AG04450 (cell line): Measurements from ENCODE around the gene ARFGEF3. TPM values are rescaled to one million over a fixed set of nuclear protein-coding genes. Genes with fewer than 3 reads are reported as not detected.

Source experiments
- CTCF ChIA-PET: fragments of 300-600, 350-600 bp; formaldehyde crosslinking; extraction: SDS; loops from one replicate; lab custom pipeline; 2022; ENCODE audit warnings: antibody characterized with exemption, inconsistent platforms; lab: Charles Lee
- POLR2A ChIA-PET: fragments of 350-600 bp; formaldehyde crosslinking; extraction: SDS; loops from one replicate; lab custom pipeline; 2021; ENCODE audit warnings: antibody characterized with exemption, inconsistent platforms; lab: Yijun Ruan, JAX
- DNase-seq: peaks from one replicate; pipeline ENCODE4 v3.0.0-alpha.2; 2011; ENCODE audit warnings: low read depth, low spot score
- H3K27ac ChIP-seq: one replicate; pipeline ENCODE4 v1.5.1; 2012; ENCODE audit warnings: low read depth, low read length, control low read depth
- H3K27me3 ChIP-seq: one replicate; pipeline ENCODE4 v1.6.0; 2012; ENCODE audit warnings: low read length; ENCODE audit not compliant: control insufficient read depth, insufficient read depth
- H3K4me3 ChIP-seq: 2 replicates; pipeline ENCODE4 v1.5.1; 2011; ENCODE audit warnings: mild to moderate bottlenecking, low read depth, low read length, control low read depth
- H3K9me3 ChIP-seq: 2 replicates; pipeline ENCODE4 v1.5.1; 2012; ENCODE audit warnings: low read length; ENCODE audit not compliant: control insufficient read depth, insufficient read depth
- polyA plus RNA-seq: library from polyadenylated mRNA; depleted of rRNA; stranded (reverse); fragments of >200 nt; gene quantifications from 2 replicates; pipeline ENCODE4 v1.2.3, GENCODE V29; 2011
- TF ChIP-seq, protein P1 (sequence below): IDR thresholded peaks from 2 replicates; pipeline ENCODE4 v1.5.1; 2011; ENCODE audit warnings: low read depth, low read length, control low read depth, inconsistent platforms

ARFGEF3 gene
- polyA plus RNA-seq, 1 experiment: 0.02 TPM

DNA sequence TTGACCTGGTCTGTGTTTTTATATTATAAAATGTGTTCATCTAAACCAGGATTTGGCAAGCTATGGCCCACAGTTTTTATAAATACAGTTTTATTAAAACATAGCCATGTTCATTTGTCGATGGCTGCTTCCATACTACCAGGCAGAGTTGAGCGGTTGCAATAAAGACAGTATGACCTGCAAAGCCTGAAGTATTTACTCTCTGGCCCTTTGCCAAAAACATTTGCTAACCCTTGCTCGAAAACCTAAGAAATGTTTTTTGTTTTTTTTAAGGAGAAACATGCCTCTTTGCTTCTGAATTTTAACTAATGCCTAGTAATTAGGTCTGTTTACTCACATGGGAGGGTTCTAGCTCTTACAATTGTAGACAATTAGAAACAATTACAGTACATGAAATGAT lies 148.6 kb downstream of the ARFGEF3 start:
- H3K9me3 ChIP-seq: no peaks in the 10 kb centered on the region
- CTCF ChIA-PET: no interaction called here
- peaks cover 6% of the 10 kb centered on the region for H3K27me3 ChIP-seq
- POLR2A ChIA-PET: no interaction called here
- DNase-seq: no peak
- TF ChIP-seq, protein P1, sequence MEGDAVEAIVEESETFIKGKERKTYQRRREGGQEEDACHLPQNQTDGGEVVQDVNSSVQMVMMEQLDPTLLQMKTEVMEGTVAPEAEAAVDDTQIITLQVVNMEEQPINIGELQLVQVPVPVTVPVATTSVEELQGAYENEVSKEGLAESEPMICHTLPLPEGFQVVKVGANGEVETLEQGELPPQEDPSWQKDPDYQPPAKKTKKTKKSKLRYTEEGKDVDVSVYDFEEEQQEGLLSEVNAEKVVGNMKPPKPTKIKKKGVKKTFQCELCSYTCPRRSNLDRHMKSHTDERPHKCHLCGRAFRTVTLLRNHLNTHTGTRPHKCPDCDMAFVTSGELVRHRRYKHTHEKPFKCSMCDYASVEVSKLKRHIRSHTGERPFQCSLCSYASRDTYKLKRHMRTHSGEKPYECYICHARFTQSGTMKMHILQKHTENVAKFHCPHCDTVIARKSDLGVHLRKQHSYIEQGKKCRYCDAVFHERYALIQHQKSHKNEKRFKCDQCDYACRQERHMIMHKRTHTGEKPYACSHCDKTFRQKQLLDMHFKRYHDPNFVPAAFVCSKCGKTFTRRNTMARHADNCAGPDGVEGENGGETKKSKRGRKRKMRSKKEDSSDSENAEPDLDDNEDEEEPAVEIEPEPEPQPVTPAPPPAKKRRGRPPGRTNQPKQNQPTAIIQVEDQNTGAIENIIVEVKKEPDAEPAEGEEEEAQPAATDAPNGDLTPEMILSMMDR: no peak
- H3K4me3 ChIP-seq: no peak overlapping the region
- no peak overlapping the region for H3K27ac ChIP-seq

DNA sequence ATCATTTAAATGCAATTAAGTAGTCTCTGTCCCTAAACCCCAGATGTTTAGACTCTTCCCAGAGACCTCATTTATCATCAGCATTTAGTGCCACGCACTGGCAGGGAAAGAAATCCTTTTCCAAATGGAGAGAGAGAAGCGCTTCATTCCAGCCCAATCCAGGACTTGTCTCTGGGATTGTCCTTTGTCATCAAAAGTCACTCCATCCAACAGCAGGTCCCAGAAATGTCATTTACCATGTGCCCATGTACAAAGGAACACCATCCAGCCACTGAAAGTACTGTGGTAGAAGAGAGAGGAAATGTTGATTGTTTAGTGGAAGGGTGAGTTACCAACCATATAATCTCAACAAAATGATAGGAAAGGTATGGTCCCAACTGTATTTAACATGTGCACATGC lies 149.1 kb downstream of the ARFGEF3 start:
- H3K4me3 ChIP-seq: no peak overlapping the region
- POLR2A ChIA-PET: no interaction called here
- TF ChIP-seq, protein P1: no peak
- DNase-seq: no peak
- H3K27me3 ChIP-seq: peaks cover 6% of the 10 kb centered on the region
- no peaks in the 10 kb centered on the region for H3K9me3 ChIP-seq
- H3K27ac ChIP-seq: no peak overlapping the region
- CTCF ChIA-PET: no interaction called here

DNA sequence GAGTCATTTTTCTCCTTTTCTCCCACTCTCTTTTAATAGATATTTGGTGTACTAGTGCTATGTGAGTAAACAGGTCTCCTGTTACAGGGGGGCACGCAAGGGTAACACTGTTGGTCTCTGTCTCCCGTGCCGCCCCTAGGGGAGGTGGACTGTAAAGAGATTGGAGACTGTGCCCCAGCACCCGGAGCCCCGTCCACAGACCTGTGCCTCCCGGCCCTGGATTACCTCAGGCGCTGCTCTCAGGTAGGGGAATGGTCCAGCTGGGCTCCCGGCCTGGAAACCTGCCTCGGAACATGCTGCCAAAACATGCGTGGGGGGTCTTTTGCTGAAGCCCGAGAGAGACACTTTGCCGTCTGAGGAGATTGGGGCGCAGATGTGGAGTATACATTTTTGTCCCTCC lies 149.5 kb downstream of the ARFGEF3 start:
- CTCF ChIA-PET: no interaction called here

DNA sequence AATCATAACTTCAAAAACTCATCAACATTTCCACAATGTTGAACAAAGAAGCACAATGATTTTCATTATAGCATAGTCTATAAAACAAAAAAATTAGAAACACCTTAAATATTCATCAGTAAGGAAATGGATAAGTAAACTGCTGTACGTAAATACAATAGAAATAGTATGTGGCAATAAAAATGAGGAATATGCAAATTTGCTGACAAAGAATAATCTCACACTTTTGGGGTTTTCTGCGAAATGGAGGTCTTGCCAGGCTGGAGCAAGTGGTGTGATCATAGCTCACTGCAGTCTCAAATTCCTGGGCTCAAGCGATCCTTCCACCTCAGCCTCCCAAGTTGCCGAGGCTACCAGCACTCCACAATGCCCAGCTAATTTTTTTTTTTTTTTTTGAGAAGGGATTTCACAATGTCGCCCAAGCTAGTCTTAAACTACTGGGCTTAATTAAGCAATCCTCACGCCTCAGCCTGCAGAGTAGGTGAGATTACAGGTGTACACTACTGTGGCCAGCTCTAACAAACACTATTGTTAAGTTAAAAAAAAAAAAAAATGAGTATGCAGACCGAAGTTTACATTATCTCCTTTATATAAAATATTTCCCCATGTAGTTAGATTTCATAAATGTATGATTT lies 157.1 kb downstream of the ARFGEF3 start:
- Histone ChIP-seq H3K9me3 (no peaks in the 10 kb centered on the region), H3K4me3 (no peak overlapping the region), H3K27me3 (no peaks in the 10 kb centered on the region), H3K27ac (no peak overlapping the region)
- no peak for DNase-seq
- TF ChIP-seq, protein P1: no peak
- CTCF ChIA-PET: no interaction called here
- POLR2A ChIA-PET: no interaction called here

More for the DNA sequence above, 149.5 kb downstream of the ARFGEF3 start:
- DNase-seq: no peak
- H3K27me3 ChIP-seq: peaks cover 6% of the 10 kb centered on the region
- no peaks in the 10 kb centered on the region for H3K9me3 ChIP-seq
- H3K27ac ChIP-seq: no peak overlapping the region
- TF ChIP-seq, protein P1: no peak
- no peak overlapping the region for H3K4me3 ChIP-seq
- POLR2A ChIA-PET: no interaction called here

DNA sequence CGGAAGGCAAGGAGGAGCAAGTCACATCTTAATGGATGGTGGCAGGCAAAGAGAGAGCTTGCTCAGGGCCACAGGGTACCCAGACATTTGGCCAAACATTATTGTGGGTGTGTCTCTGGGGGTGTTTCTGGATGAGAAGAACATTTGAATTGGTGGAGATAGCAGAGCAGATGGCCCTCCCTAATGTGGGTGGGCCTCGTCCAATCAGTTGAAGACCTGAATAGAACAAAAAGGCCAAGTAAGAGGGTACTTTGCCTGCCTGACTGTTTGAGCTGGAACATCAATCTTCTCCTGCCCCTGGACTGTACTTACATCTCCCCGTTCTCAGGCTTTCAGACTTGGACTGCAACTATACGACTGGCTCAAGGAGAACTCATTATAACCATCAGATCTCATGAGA lies 160.2 kb downstream of the ARFGEF3 start:
- Histone ChIP-seq H3K4me3 (no peak overlapping the region), H3K9me3 (no peaks in the 10 kb centered on the region), H3K27ac (no peak overlapping the region), H3K27me3 (no peaks in the 10 kb centered on the region)
- ChIA-PET CTCF (no interaction called here), POLR2A (no interaction called here)
- TF ChIP-seq, protein P1: no peak
- no peak for DNase-seq
